Liver (tissue), 9 donors: ENCODE data around the gene CLDN6. TPM values are rescaled to one million over a fixed set of nuclear protein-coding genes. Genes with fewer than 3 reads are reported as not detected.
A peak's percentile ranks its signal among the peaks of the same experiment; 100 is the strongest.

Experiments used
- DNase-seq: peaks from one replicate; pipeline ENCODE4 v3.0.0-alpha.2; 2017; ENCODE audit warnings: low spot score
- H3K27ac ChIP-seq, 2 donors: one replicate each; pipeline ENCODE4 v1.7.0; 2013; ENCODE audit warnings: inconsistent platforms in 2 of 2, low read length in 2 of 2, control low read depth in 1 of 2, low read depth in 1 of 2, mild to moderate bottlenecking in 1 of 2
- H3K27me3 ChIP-seq, 4 donors: one replicate each; pipeline versions ENCODE4 v1.6.1 to v1.7.0; 2013; ENCODE audit warnings: low read length in 3 of 4, inconsistent platforms in 1 of 4, mild to moderate bottlenecking in 1 of 4, moderate library complexity in 1 of 4; ENCODE audit not compliant: control insufficient read depth in 4 of 4, insufficient read depth in 4 of 4
- H3K36me3 ChIP-seq, 4 donors: one replicate each; pipeline versions ENCODE4 v1.6.1 to v1.7.0; 2013; ENCODE audit warnings: low read length in 3 of 4, mild to moderate bottlenecking in 3 of 4, low read depth in 1 of 4, moderate library complexity in 1 of 4; ENCODE audit not compliant: control insufficient read depth in 4 of 4, insufficient read depth in 3 of 4
- H3K4me1 ChIP-seq, 4 donors: one replicate each; pipeline versions ENCODE4 v1.6.1 to v1.7.0; 2013; ENCODE audit warnings: low read length in 3 of 4, mild to moderate bottlenecking in 3 of 4, moderate library complexity in 1 of 4; ENCODE audit not compliant: control insufficient read depth in 4 of 4, insufficient read depth in 4 of 4
- H3K4me3 ChIP-seq, 3 donors: one replicate each; pipeline versions ENCODE4 v1.6.1 to v1.7.0; 2013; ENCODE audit warnings: low read length in 3 of 3, control low read depth in 1 of 3, low read depth in 1 of 3, mild to moderate bottlenecking in 1 of 3
- H3K9ac ChIP-seq, 2 donors: one replicate each; pipeline ENCODE4 v1.7.0; 2013; ENCODE audit warnings: low read length in 2 of 2, mild to moderate bottlenecking in 2 of 2, moderate library complexity in 2 of 2, control low read depth in 1 of 2, low read depth in 1 of 2
- H3K9me3 ChIP-seq, 4 donors: one replicate each; pipeline versions ENCODE4 v1.6.1 to v1.7.0; 2013; ENCODE audit warnings: low read length in 3 of 4; ENCODE audit not compliant: control insufficient read depth in 4 of 4
- FOXA2 ChIP-seq: IDR thresholded peaks from 2 replicates; pipeline ENCODE4 v1.6.1; 2016; ENCODE audit warnings: antibody characterized with exemption
- GABPA ChIP-seq, 2 donors: IDR thresholded peaks in 1 of 2; conservative IDR thresholded peaks in 1 of 2; 2 replicates each; pipeline ENCODE4 v1.6.1; 2016; ENCODE audit warnings: antibody characterized with exemption in 2 of 2, mild to moderate bottlenecking in 1 of 2, moderate library complexity in 1 of 2
- HNF4A ChIP-seq, 2 donors: conservative IDR thresholded peaks; 2 replicates each; pipeline ENCODE4 v1.6.1; 2016; ENCODE audit warnings: antibody characterized with exemption in 2 of 2, mild to moderate bottlenecking in 2 of 2
- HNF4G ChIP-seq: IDR thresholded peaks from 2 replicates; pipeline ENCODE4 v1.6.1; 2016; ENCODE audit warnings: antibody characterized with exemption
- JUND ChIP-seq, 2 donors: IDR thresholded peaks; 2 replicates each; pipeline ENCODE4 v1.6.1; 2016; ENCODE audit warnings: antibody characterized with exemption in 2 of 2
- NR2F2 ChIP-seq: IDR thresholded peaks from 2 replicates; pipeline ENCODE4 v1.6.1; 2016; ENCODE audit warnings: antibody characterized with exemption
- RAD21 ChIP-seq, 2 donors: IDR thresholded peaks; 2 replicates each; pipeline ENCODE4 v1.6.1; 2016; ENCODE audit warnings: antibody characterized with exemption in 2 of 2, mild to moderate bottlenecking in 2 of 2
- RXRA ChIP-seq, 2 donors: IDR thresholded peaks; 2 replicates each; pipeline ENCODE4 v1.6.1; 2017 to 2018; ENCODE audit warnings: antibody characterized with exemption in 2 of 2, mild to moderate bottlenecking in 1 of 2
- SP1 ChIP-seq: IDR thresholded peaks from 2 replicates; pipeline ENCODE4 v1.6.1; 2018; ENCODE audit warnings: antibody characterized with exemption, mild to moderate bottlenecking
- YY1 ChIP-seq: IDR thresholded peaks from 2 replicates; pipeline ENCODE4 v1.6.1; 2016; ENCODE audit warnings: antibody characterized with exemption, mild to moderate bottlenecking
- WGBS: extraction: QIAGEN DNeasy Blood & Tissue Kit; methylation state at CpG from one replicate; pipeline ENCODE4 v1.1.7; 2013; 5-methylcytosine and 5-hydroxymethylcytosine counted together
- polyA plus RNA-seq, 2 donors: library from polyadenylated mRNA; stranded (reverse) in 1 of 2; unstranded in 1 of 2; fragments of 200-250 nt in 1 of 2; fragments of >200 nt in 1 of 2; fragmentation: Nextera tagmentation in 1 of 2; extraction: Ambion mirVana in 1 of 2; gene quantifications; one replicate each; pipeline versions ENCODE4 v1.2.1 to v1.2.3, GENCODE V29; 2013 to 2015
- total RNA-seq, 2 donors: library from RNA; depleted of rRNA; stranded (reverse); fragments of >200 nt; gene quantifications; one replicate each; pipeline ENCODE4 v1.2.3, GENCODE V29; 2014
- TF ChIP-seq, protein P1 (sequence below): IDR thresholded peaks from 2 replicates; pipeline ENCODE4 v1.6.1; 2016; ENCODE audit warnings: antibody characterized with exemption
- TF ChIP-seq, protein P2 (sequence below): IDR thresholded peaks from 2 replicates; pipeline ENCODE4 v1.6.1; 2016; ENCODE audit warnings: antibody characterized with exemption, mild to moderate bottlenecking
- donor health status: healthy.
- donor health status: healthy.
- donor health status: healthy.
- donor health status: healthy.
- donor health status: healthy.

The CLDN6 gene
- total and polyA plus RNA-seq, 4 donors: 0.75 TPM; not detected in 3

DNA sequence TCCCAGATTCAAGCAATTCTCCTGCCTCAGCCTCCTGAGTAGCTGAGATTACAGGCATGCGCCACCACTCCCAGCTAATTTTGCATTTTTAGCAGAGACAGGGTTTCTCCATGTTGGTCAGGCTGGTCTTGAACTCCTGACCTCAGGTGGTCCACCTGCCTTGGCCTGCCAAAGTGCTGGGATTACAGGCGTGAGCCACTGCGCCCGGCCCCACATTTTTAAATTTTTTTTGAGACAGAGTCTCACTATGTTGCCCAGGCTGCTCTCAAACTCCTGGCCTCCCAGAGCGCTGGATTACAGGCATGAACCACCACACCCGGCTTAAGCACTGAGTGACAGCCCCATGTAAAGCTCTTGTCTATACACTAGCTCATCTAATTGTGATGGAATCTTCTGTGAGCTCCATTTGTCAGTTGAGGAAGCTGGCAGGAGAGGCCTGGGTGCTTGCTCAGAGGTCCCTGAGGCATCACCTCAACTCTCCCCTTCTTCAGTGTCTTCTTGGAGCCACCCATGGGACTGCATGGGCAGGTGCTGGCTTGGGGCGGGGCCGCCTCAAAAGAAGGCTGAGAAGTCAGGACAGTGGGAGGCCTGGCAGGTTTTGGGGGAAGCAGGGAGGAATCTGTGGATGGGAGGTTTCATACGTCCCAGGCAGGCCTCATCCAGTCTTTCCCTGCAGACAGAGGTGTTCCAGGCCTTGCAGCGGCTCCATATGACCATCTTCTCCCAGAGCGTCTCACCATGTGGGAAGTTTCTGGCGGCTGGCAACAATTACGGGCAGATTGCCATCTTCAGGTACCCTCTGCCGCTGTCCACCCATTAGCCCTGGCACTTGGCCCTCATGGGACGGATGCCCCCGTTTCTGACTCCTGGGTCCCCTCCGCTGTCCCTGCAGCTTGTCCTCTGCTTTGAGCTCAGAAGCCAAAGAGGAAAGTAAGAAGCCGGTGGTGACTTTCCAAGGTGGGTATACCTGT lies 7.3 kb upstream of the CLDN6 start:
- H3K4me3 ChIP-seq: no peak overlapping the region
- no peaks in the 10 kb centered on the region for H3K9me3 ChIP-seq
- H3K36me3 ChIP-seq: peaks cover 0 to 14% (median 3%) of the 10 kb centered on the region in 4 donors
- TF ChIP-seq RAD21 (IDR thresholded peaks at IDR 0.05) (no peak), RXRA (IDR thresholded peaks at IDR 0.05) (no peak)
- no peak overlapping the region for H3K9ac ChIP-seq
- peaks cover 17 to 52% (median 24%) of the 10 kb centered on the region in 4 donors for H3K4me1 ChIP-seq
- H3K27ac ChIP-seq: no peak overlapping the region
- H3K27me3 ChIP-seq: peaks cover 0 to 5% (median 2%) of the 10 kb centered on the region in 4 donors
- no peak for DNase-seq
- WGBS: 95% methylated on average over 18 of the region's 18 CpGs

DNA sequence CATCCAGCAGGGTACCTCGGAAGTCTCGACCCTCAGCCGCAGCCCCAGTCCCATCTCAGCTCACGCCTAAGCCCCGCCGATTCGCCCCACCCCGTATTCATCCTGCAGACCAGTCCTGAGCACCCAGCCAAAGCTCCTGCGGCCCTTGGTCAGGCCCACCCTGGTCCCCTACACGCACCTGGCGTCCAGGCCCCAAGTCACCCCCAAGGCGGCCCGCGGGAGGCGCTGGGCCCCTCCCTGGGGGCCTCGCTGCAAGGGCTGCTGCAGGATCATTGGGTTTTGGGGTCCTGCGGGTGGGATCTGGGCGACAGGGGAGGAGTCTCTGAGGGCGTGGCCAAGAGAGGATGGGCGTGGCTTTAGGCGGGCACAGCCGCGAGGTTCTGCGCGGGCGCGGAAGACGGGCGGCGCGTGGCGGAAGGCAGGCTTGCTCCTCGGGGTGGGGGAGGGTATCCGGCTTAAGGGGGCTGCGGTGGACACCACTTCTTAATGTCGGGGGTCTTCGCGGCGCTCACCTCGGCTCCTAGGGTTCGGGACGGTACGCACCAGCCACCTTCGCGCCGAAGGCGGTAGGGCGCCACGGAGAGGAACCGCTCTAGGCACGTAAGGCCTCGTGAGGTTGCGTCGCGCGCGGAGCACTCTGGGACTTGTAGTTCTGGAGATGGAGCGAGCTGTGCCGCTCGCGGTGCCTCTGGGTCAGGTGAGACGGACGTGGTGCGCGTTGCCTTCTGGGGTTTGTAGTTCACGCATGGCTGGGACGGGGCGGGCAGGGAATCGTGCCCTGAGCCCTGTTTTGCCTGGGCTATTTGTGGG lies 5.9 kb upstream of the CLDN6 start, which contains the start of the genes HCFC1R1 and THOC6:
Gene HCFC1R1 (minus strand): TSS at position 274 of the 810 bp plus-strand sequence. CDS start 1 bp downstream, at position 273.
Gene THOC6 (plus strand): TSS at position 367 of the 810 bp plus-strand sequence. CDS start 292 bp downstream, at position 659.
- 1% methylated on average over 69 of the region's 69 CpGs for WGBS
- Histone ChIP-seq H3K9me3 (no peaks in the 10 kb centered on the region), H3K36me3 (peaks cover 0 to 14% (median 3%) of the 10 kb centered on the region in 4 donors), H3K9ac (peak within 1 kb of the TSS; percentile 40 to 64), H3K27me3 (no peaks in the 10 kb centered on the region), H3K4me1 (peaks cover 18 to 48% (median 25%) of the 10 kb centered on the region in 4 donors), H3K27ac (peak within 1 kb of the TSS; percentile 95 to 97), H3K4me3 (peak within 1 kb of the TSS; percentile 55 to 79 (median 72))
- peak; percentile 96 for DNase-seq
- peak; percentile 48 for TF ChIP-seq SP1
- TF ChIP-seq YY1: peak; percentile 45
- no peak for TF ChIP-seq NR2F2
- TF ChIP-seq, protein P1, sequence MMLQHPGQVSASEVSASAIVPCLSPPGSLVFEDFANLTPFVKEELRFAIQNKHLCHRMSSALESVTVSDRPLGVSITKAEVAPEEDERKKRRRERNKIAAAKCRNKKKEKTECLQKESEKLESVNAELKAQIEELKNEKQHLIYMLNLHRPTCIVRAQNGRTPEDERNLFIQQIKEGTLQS: no peak
- TF ChIP-seq GABPA (IDR thresholded peaks at IDR 0.05 in 1 of 2, conservative IDR thresholded peaks at IDR 0.05 in 1 of 2): peak in 1 of 2 donors; percentile 79

DNA sequence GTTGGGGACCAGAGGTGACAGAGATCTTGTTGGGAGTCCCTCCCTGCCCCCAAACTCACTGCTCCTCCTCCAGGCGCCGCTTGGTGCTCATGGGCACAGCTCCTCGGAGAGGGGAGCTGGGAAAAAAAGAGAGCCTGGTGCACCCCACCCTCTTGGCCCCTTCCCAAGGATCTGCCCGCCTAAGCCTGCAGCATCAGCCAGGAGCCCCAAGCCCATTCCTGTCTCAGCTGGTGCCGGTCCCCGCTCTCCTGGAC lies 5.4 kb upstream of the CLDN6 start:
- H3K4me3 ChIP-seq: peak overlapping the region in 2 of 3 donors; percentile 55 to 72
- no peak for TF ChIP-seq FOXA2
- no peak for TF ChIP-seq HNF4G
- TF ChIP-seq HNF4A (conservative IDR thresholded peaks at IDR 0.05): no peak
- TF ChIP-seq, protein P1: no peak
- TF ChIP-seq, protein P2, sequence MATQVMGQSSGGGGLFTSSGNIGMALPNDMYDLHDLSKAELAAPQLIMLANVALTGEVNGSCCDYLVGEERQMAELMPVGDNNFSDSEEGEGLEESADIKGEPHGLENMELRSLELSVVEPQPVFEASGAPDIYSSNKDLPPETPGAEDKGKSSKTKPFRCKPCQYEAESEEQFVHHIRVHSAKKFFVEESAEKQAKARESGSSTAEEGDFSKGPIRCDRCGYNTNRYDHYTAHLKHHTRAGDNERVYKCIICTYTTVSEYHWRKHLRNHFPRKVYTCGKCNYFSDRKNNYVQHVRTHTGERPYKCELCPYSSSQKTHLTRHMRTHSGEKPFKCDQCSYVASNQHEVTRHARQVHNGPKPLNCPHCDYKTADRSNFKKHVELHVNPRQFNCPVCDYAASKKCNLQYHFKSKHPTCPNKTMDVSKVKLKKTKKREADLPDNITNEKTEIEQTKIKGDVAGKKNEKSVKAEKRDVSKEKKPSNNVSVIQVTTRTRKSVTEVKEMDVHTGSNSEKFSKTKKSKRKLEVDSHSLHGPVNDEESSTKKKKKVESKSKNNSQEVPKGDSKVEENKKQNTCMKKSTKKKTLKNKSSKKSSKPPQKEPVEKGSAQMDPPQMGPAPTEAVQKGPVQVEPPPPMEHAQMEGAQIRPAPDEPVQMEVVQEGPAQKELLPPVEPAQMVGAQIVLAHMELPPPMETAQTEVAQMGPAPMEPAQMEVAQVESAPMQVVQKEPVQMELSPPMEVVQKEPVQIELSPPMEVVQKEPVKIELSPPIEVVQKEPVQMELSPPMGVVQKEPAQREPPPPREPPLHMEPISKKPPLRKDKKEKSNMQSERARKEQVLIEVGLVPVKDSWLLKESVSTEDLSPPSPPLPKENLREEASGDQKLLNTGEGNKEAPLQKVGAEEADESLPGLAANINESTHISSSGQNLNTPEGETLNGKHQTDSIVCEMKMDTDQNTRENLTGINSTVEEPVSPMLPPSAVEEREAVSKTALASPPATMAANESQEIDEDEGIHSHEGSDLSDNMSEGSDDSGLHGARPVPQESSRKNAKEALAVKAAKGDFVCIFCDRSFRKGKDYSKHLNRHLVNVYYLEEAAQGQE: no peak
- TF ChIP-seq NR2F2: no peak
- no peak for TF ChIP-seq SP1
- TF ChIP-seq RAD21 (IDR thresholded peaks at IDR 0.05): no peak
- no peak for TF ChIP-seq JUND (IDR thresholded peaks at IDR 0.05)
- WGBS: 48% methylated on average over 6 of the region's 6 CpGs
- H3K36me3 ChIP-seq: peaks cover 0 to 14% (median 3%) of the 10 kb centered on the region in 4 donors
- H3K4me1 ChIP-seq: peaks cover 17 to 42% (median 26%) of the 10 kb centered on the region in 4 donors
- H3K9ac ChIP-seq: no peak overlapping the region
- H3K9me3 ChIP-seq: no peaks in the 10 kb centered on the region
- peak overlapping the region; percentile 95 to 97 for H3K27ac ChIP-seq
- no peaks in the 10 kb centered on the region for H3K27me3 ChIP-seq
- DNase-seq: no peak
